ENCODE results near the gene FOXJ2. TPM values are rescaled to one million over a fixed set of nuclear protein-coding genes. Genes with fewer than 3 reads are reported as not detected.

Gene FOXJ2
- total RNA-seq, 4 donors from 2014 or later = 17.4 to 29.0 (median 23.9) TPM

- Histone ChIP-seq H3K9me3 (no peaks in the 10 kb centered on the region), H3K4me1 (peaks cover 0 to 8% (median 2%) of the 10 kb centered on the region in 4 donors), H3K4me3 (no peak overlapping the region), H3K36me3 (peaks cover 78 to 98% (median 95%) of the 10 kb centered on the region in 4 donors), H3K27me3 (no peaks in the 10 kb centered on the region), H3K27ac (replicated peaks in 1 of 4) (no peak overlapping the region)
- no peak for TF ChIP-seq EP300 (IDR thresholded peaks at IDR 0.05)
- no peak for TF ChIP-seq POLR2AphosphoS5 (IDR thresholded peaks at IDR 0.05)
- peak; percentile 74 to 89 (median 79) for TF ChIP-seq CTCF (IDR thresholded peaks at IDR 0.05)
- no peak for TF ChIP-seq POLR2A (IDR thresholded peaks at IDR 0.05; ENCODE audit: low read depth)
- WGBS = 42% methylated on average over 8 of the region's 8 CpGs
- intact Hi-C loops (cut with DNase I) = no loop called here
- DNase-seq (ENCODE audit: extremely low spot score) = no peak
Observed at GRCh38 chr12:8045952-8046944, 13.7 kb downstream of the FOXJ2 start.

GRCh38 chr12:8047842-8048241 is 15.3 kb downstream of the FOXJ2 start:
- no peak for DNase-seq (ENCODE audit: extremely low spot score)
- intact Hi-C loops (cut with DNase I) = no loop called here
- Histone ChIP-seq H3K9me3 (no peaks in the 10 kb centered on the region), H3K4me1 (peaks cover 0 to 8% (median 2%) of the 10 kb centered on the region in 4 donors), H3K27ac (replicated peaks in 1 of 4) (no peak overlapping the region), H3K27me3 (no peaks in the 10 kb centered on the region), H3K36me3 (peaks cover 82 to 98% (median 95%) of the 10 kb centered on the region in 4 donors), H3K4me3 (no peak overlapping the region)
- no peak for TF ChIP-seq EP300 (IDR thresholded peaks at IDR 0.05)
- TF ChIP-seq POLR2A (IDR thresholded peaks at IDR 0.05; ENCODE audit: low read depth) = no peak
- no peak for TF ChIP-seq POLR2AphosphoS5 (IDR thresholded peaks at IDR 0.05)
- TF ChIP-seq CTCF (IDR thresholded peaks at IDR 0.05) = no peak
- 93% methylated on average over 5 of the region's 5 CpGs for whole genome bisulfite sequencing

GRCh38 chr12:8048906-8049305 is 16.4 kb downstream of the FOXJ2 start:
- TF ChIP-seq CTCF (IDR thresholded peaks at IDR 0.05) (no peak), POLR2A (IDR thresholded peaks at IDR 0.05; ENCODE audit: low read depth) (no peak), POLR2AphosphoS5 (IDR thresholded peaks at IDR 0.05) (no peak), EP300 (IDR thresholded peaks at IDR 0.05) (no peak)
- WGBS = 70% methylated on average over 4 of the region's 4 CpGs
- peaks cover 81 to 98% (median 96%) of the 10 kb centered on the region in 4 donors for H3K36me3 ChIP-seq

GRCh38 chr12:8050600-8051250 is 18.2 kb downstream of the FOXJ2 start:
- no peak overlapping the region for H3K27ac ChIP-seq (replicated peaks in 1 of 4)

More at GRCh38 chr12:8048906-8049305, 16.4 kb downstream of the FOXJ2 start:
- no peaks in the 10 kb centered on the region for H3K9me3 ChIP-seq
- DNase-seq (ENCODE audit: extremely low spot score) = no peak
- intact Hi-C loops (cut with DNase I) = no loop called here
- no peak overlapping the region for H3K27ac ChIP-seq (replicated peaks in 1 of 4)
- peaks cover 0 to 8% (median 2%) of the 10 kb centered on the region in 4 donors for H3K4me1 ChIP-seq
- no peaks in the 10 kb centered on the region for H3K27me3 ChIP-seq
- no peak overlapping the region for H3K4me3 ChIP-seq

More at GRCh38 chr12:8050600-8051250, 18.2 kb downstream of the FOXJ2 start:
- Histone ChIP-seq H3K36me3 (peaks cover 68 to 98% (median 95%) of the 10 kb centered on the region in 4 donors), H3K4me3 (no peak overlapping the region), H3K9me3 (no peaks in the 10 kb centered on the region), H3K4me1 (peaks cover 0 to 6% (median 1%) of the 10 kb centered on the region in 4 donors), H3K27me3 (no peaks in the 10 kb centered on the region)
- TF ChIP-seq CTCF (IDR thresholded peaks at IDR 0.05) (no peak), EP300 (IDR thresholded peaks at IDR 0.05) (no peak), POLR2A (IDR thresholded peaks at IDR 0.05; ENCODE audit: low read depth) (no peak), POLR2AphosphoS5 (IDR thresholded peaks at IDR 0.05) (no peak)
- intact Hi-C loops (cut with DNase I) = no loop called here
- DNase-seq (ENCODE audit: extremely low spot score) = no peak
- WGBS = 83% methylated on average over 7 of the region's 7 CpGs

Data from esophagus muscularis mucosa (tissue), 4 donors.